ENCODE measurements around the gene OR4K14.
"Not testable (repeated sequence)": the region's sequence is repeated elsewhere in the genome, so short reads cannot be mapped to it uniquely, and the experiment has no call there.

The OR4K14 gene

GRCh38 chr14:19974844-19975243, 44.3 kb downstream of the OR4K14 start:
- Histone ChIP-seq H3K4me1 (ENCODE audit: control insufficient read depth in 1 of 2, insufficient read depth in 2 of 2, low read length in 2 of 2) (no peaks in the 10 kb centered on the region), H3K36me3 (ENCODE audit: control insufficient read depth in 1 of 2, insufficient read depth in 2 of 2, low read length in 2 of 2) (no peaks in the 10 kb centered on the region), H3K27me3 (ENCODE audit: low read depth, low read length) (no peaks in the 10 kb centered on the region), H3K9me3 (ENCODE audit: control insufficient read depth in 1 of 2, low read length in 2 of 2) (no peaks in the 10 kb centered on the region), H3K27ac (ENCODE audit: low read length) (no peak overlapping the region), H3K4me3 (ENCODE audit: low read depth in 1 of 2, low read length in 2 of 2) (no peak overlapping the region)

GRCh38 chr14:19969735-19970134, 49.4 kb downstream of the OR4K14 start:
- H3K36me3 ChIP-seq (ENCODE audit: control insufficient read depth in 1 of 2, insufficient read depth in 2 of 2, low read length in 2 of 2); H3K4me3 ChIP-seq (ENCODE audit: low read depth in 1 of 2, low read length in 2 of 2); H3K9me3 ChIP-seq (ENCODE audit: control insufficient read depth in 1 of 2, low read length in 2 of 2); H3K27me3 ChIP-seq (ENCODE audit: low read depth, low read length); H3K27ac ChIP-seq (ENCODE audit: low read length); H3K4me1 ChIP-seq (ENCODE audit: control insufficient read depth in 1 of 2, insufficient read depth in 2 of 2, low read length in 2 of 2): not testable (repeated sequence)

Data from muscle layer of duodenum (tissue), 2 donors.